Hepatocyte (in vitro differentiated cells): ENCODE measurements around the gene RPS24. TPM values are rescaled to one million over a fixed set of nuclear protein-coding genes. Genes with fewer than 3 reads are reported as not detected.
"Not testable (repeated sequence)": the region's sequence is repeated elsewhere in the genome, so short reads cannot be mapped to it uniquely, and the experiment has no call there.

Source experiments
- DNase-seq: peaks from one replicate; pipeline ENCODE4 v3.0.0-alpha.2; 2016; ENCODE audit warnings: low spot score
- H2AFZ ChIP-seq: fragments of 200-600 bp; sonication (generic); 2 replicates; pipeline ENCODE4 v1.6.0; 2016; ENCODE audit warnings: antibody characterized with exemption, mild to moderate bottlenecking
- H3K27ac ChIP-seq: fragments of 200-600 bp; sonication (generic); 2 replicates; pipeline ENCODE4 v1.5.1; 2016; ENCODE audit warnings: mild to moderate bottlenecking
- H3K27me3 ChIP-seq: fragments of 200-600 bp; sonication (generic); 2 replicates; pipeline ENCODE4 v1.6.1; 2016
- H3K36me3 ChIP-seq: fragments of 200-600 bp; sonication (generic); replicated peaks from 2 replicates; pipeline ENCODE4 v1.5.1; 2016; ENCODE audit warnings: low read depth; ENCODE audit not compliant: insufficient read depth
- H3K4me1 ChIP-seq: fragments of 200-600 bp; sonication (generic); 2 replicates; pipeline ENCODE4 v1.5.1; 2016; ENCODE audit warnings: mild to moderate bottlenecking, moderate library complexity; ENCODE audit not compliant: insufficient read depth
- H3K4me2 ChIP-seq: fragments of 200-600 bp; sonication (generic); 2 replicates; pipeline ENCODE4 v1.6.0; 2016
- H3K4me3 ChIP-seq: fragments of 200-600 bp; sonication (generic); 2 replicates; pipeline ENCODE4 v1.5.1; 2016; ENCODE audit warnings: mild to moderate bottlenecking
- H3K79me2 ChIP-seq: fragments of 200-600 bp; sonication (generic); 2 replicates; pipeline ENCODE4 v1.6.0; 2017; ENCODE audit warnings: mild to moderate bottlenecking
- H3K9me2 ChIP-seq: fragments of 200-600 bp; sonication (generic); replicated peaks from 2 replicates; pipeline ENCODE4 v1.6.0; 2017; ENCODE audit warnings: mild to moderate bottlenecking; ENCODE audit not compliant: insufficient read depth
- H3K9me3 ChIP-seq: fragments of 200-600 bp; sonication (generic); 2 replicates; pipeline ENCODE4 v1.5.1; 2016; ENCODE audit warnings: low read depth, mild to moderate bottlenecking
- H4K20me1 ChIP-seq: fragments of 200-600 bp; sonication (generic); 2 replicates; pipeline ENCODE4 v1.6.0; 2016; ENCODE audit warnings: mild to moderate bottlenecking; ENCODE audit not compliant: insufficient read depth, poor library complexity, severe bottlenecking
- EZH2 ChIP-seq: fragments of 200-600 bp; sonication (generic); IDR thresholded peaks from 2 replicates; pipeline ENCODE4 v1.6.1; 2016; ENCODE audit warnings: antibody characterized with exemption, mild to moderate bottlenecking, borderline replicate concordance
- EZH2phosphoT487 ChIP-seq: fragments of 200-600 bp; sonication (generic); IDR thresholded peaks from one replicate; pipeline ENCODE4 v1.6.1; 2018; ENCODE audit warnings: antibody characterized with exemption, mild to moderate bottlenecking, low read depth, moderate library complexity; ENCODE audit not compliant: unreplicated experiment, severe bottlenecking
- WGBS: methylation state at CpG from one replicate; pipeline ENCODE4 v1.1.6; 2016; ENCODE audit warnings: low lambda C conversion rate; ENCODE audit errors: missing lambda C conversion rate; 5-methylcytosine and 5-hydroxymethylcytosine counted together
- polyA plus RNA-seq: library from polyadenylated mRNA; unstranded; fragments of >200 nt; fragmentation: Nextera tagmentation; extraction: Ambion mirVana; gene quantifications from 2 replicates; pipeline ENCODE4 v1.2.1, GENCODE V29; 2016
- total RNA-seq: library from RNA; depleted of rRNA; stranded (reverse); fragments of >200 nt; gene quantifications from 2 replicates; pipeline ENCODE4 v1.2.3, GENCODE V29; 2014
- TF ChIP-seq, protein P1 (sequence below): fragments of 200-600 bp; sonication (generic); IDR thresholded peaks from 2 replicates; pipeline ENCODE4 v1.5.1; 2016; ENCODE audit warnings: antibody characterized with exemption, mild to moderate bottlenecking; ENCODE audit not compliant: poor library complexity

Gene RPS24
- total and polyA plus RNA-seq, 2 experiments from 2014 or later, result 391 to 2,225 TPM

DNA sequence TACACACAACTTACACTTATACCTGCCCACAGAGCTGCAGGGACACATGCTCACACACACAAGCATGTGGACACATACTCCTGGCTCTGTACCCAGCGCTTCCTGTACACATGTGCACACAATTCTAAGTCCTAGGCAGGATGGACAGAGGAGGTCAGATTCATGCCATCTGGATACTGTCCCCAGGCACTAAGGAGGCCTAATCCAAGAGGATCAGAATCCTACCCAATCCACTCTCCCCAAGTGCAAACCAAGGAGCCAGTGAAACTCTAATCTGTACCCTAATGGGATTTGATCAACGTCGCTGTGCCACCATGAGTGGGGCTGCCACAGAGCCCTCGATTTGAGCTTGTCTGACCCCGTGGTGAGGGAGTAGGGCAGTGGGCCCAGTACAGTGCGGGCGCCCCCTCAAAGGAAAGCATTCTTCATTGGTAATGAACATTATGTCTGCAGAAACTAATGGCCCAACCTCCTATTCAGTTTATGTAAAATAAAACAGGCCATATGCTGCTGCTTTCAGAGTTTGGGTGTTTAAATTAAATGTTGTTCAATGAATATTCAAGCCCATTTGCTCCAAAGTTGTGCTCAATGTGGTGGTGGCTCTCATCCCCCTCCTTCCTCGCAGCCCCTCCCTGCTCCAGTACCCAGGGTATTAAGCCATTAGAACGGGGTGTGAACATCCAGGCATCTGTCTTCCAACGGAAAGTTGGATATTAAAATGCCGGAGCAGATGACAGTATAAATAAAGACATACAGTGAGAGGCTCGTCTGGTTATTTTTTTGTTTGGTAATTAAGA, 26.4 kb downstream of the RPS24 start:
- Histone ChIP-seq H4K20me1 (no peaks in the 10 kb centered on the region), H3K36me3 (no peaks in the 10 kb centered on the region), H3K27me3 (no peaks in the 10 kb centered on the region), H2AFZ (no peak overlapping the region), H3K9me2 (no peaks in the 10 kb centered on the region), H3K4me1 (no peaks in the 10 kb centered on the region), H3K9me3 (no peaks in the 10 kb centered on the region), H3K4me3 (no peak overlapping the region), H3K4me2 (no peak overlapping the region), H3K27ac (no peak overlapping the region), H3K79me2 (no peaks in the 10 kb centered on the region)
- DNase-seq, result no peak
- TF ChIP-seq, protein P1, sequence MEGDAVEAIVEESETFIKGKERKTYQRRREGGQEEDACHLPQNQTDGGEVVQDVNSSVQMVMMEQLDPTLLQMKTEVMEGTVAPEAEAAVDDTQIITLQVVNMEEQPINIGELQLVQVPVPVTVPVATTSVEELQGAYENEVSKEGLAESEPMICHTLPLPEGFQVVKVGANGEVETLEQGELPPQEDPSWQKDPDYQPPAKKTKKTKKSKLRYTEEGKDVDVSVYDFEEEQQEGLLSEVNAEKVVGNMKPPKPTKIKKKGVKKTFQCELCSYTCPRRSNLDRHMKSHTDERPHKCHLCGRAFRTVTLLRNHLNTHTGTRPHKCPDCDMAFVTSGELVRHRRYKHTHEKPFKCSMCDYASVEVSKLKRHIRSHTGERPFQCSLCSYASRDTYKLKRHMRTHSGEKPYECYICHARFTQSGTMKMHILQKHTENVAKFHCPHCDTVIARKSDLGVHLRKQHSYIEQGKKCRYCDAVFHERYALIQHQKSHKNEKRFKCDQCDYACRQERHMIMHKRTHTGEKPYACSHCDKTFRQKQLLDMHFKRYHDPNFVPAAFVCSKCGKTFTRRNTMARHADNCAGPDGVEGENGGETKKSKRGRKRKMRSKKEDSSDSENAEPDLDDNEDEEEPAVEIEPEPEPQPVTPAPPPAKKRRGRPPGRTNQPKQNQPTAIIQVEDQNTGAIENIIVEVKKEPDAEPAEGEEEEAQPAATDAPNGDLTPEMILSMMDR, result no peak
- TF ChIP-seq EZH2phosphoT487 (no peak), EZH2 (no peak)
- 85% methylated on average over 12 of the region's 12 CpGs for WGBS

DNA sequence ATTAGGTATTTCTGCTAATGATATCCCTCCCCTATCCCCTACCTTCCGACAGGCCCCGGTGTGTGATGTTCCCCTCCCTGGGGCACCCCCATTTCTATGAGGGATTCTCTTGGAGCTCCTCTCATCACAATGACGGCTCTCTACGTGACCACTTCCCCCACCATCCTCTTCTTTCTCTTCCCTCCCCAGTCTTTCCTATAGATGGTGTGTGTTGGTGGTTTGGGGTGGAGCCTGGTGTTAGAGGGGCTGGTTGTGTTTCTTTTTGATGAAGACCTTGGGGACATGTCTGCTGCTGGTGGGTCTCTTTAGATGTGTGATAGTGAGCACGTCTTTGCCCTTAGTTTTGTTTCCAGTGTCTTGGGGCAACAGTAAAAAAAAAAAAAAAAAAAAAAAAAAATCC, 28.6 kb downstream of the RPS24 start:
- no peak for TF ChIP-seq EZH2phosphoT487
- TF ChIP-seq EZH2, result no peak
- TF ChIP-seq, protein P1, result no peak
- Histone ChIP-seq H3K79me2 (no peaks in the 10 kb centered on the region), H3K4me3 (no peak overlapping the region), H3K27me3 (no peaks in the 10 kb centered on the region), H3K9me3 (no peaks in the 10 kb centered on the region), H2AFZ (no peak overlapping the region), H3K27ac (no peak overlapping the region), H3K4me1 (no peaks in the 10 kb centered on the region), H3K9me2 (no peaks in the 10 kb centered on the region), H3K36me3 (no peaks in the 10 kb centered on the region), H3K4me2 (no peak overlapping the region), H4K20me1 (no peaks in the 10 kb centered on the region)
- 91% methylated on average over 5 of the region's 5 CpGs for WGBS
- no peak for DNase-seq

DNA sequence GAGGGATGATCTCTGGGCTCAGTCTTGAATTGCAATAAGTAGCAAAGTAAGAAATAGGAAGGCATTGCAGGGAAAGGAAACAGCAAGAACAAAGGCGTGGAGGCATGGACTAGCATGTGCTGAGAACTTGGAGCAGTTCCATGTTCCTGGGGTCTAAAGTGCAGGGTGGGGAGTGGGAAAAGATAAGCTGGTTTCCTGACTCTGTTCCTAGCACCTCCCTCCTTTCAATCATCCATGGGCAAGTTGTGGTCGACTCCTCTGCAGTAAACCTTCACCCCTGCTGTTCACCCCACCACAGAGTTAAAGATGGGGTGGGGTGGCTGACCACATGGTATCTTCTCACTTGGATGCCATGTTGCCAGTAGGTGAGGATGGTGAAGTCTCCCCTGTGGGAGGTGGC, 29.6 kb downstream of the RPS24 start:
- DNase-seq, result no peak
- Histone ChIP-seq H3K79me2 (no peaks in the 10 kb centered on the region), H3K4me2 (no peak overlapping the region), H3K36me3 (no peaks in the 10 kb centered on the region), H3K27me3 (no peaks in the 10 kb centered on the region), H4K20me1 (no peaks in the 10 kb centered on the region), H3K27ac (no peak overlapping the region), H2AFZ (no peak overlapping the region), H3K4me1 (no peaks in the 10 kb centered on the region), H3K9me2 (no peaks in the 10 kb centered on the region), H3K9me3 (no peaks in the 10 kb centered on the region), H3K4me3 (no peak overlapping the region)
- TF ChIP-seq EZH2phosphoT487, result no peak
- 84% methylated on average over 2 of the region's 2 CpGs for WGBS

DNA sequence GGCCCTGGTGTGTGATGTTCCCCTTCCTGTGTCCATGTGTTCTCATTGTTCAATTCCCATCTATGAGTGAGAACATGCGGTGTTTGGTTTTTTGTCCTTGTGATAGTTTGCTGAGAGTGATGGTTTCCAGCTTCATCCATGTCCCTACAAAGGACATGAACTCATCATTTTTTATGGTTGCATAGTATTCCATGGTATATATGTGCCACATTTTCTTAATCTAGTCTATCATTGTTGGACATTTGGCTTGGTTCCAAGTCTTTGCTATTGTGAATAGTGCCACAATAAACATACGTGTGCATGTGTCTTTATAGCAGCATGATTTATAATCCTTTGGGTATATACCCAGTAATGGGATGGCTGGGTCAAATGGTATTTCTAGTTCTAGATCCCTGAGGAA, 31.3 kb downstream of the RPS24 start:
- H3K9me3 ChIP-seq, H3K79me2 ChIP-seq, H4K20me1 ChIP-seq, H3K4me3 ChIP-seq, H2AFZ ChIP-seq, H3K27ac ChIP-seq, H3K27me3 ChIP-seq, H3K4me1 ChIP-seq, H3K36me3 ChIP-seq, H3K9me2 ChIP-seq, H3K4me2 ChIP-seq, DNase-seq: not testable (repeated sequence)
- 100% methylated on average over 1 of the region's 2 CpGs for WGBS
